CMK (cell line): ENCODE data around the gene MRPL9.

Experiments
- DNase-seq: peaks from one replicate; pipeline ENCODE4 v3.0.0-alpha.2; 2010; ENCODE audit warnings: low read depth

Gene MRPL9

GRCh38 chr1:151711044-151711800, 52.1 kb downstream of the MRPL9 start:
- DNase-seq, result no peak

GRCh38 chr1:151710187-151710840, 53.0 kb downstream of the MRPL9 start:
- DNase-seq, result no peak
